ENCODE results near the gene C1GALT1C1L.
"Not testable (repeated sequence)": the region's sequence is repeated elsewhere in the genome, so short reads cannot be mapped to it uniquely, and the experiment has no call there.

The C1GALT1C1L gene

DNA sequence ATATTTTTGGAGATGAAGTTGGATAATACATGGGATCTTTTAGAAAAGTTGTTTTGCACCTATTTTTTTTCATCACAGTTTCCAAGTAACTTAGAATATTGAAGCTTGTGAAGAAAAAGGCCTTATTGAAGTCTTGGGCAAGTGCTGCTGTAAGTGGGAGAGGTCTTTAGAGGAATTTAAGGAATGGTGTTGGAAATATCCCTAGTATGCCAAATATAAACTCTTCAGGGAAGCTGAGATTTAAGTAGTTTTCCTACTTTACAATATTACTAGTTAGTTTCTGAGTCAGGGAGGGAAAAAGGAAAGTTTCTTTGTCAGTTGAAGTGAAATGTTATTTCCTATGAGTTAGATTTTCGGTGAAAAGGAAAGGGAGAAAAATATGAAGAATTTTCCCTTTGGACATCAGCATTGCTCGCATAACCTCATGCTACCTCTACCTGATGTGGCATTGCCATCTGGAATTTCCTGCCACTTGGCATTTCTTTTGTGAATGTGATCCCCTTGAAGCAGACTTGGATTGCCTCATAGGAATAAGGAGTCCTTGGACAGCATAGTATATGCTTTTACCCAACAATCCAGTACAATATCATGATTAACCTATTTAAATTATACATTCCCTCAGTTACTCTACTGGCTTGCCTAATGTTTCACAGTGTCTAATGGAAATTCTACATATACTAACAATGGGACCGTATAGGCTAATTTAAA, 27.1 kb downstream of the C1GALT1C1L start:
- no peak for DNase-seq

DNA sequence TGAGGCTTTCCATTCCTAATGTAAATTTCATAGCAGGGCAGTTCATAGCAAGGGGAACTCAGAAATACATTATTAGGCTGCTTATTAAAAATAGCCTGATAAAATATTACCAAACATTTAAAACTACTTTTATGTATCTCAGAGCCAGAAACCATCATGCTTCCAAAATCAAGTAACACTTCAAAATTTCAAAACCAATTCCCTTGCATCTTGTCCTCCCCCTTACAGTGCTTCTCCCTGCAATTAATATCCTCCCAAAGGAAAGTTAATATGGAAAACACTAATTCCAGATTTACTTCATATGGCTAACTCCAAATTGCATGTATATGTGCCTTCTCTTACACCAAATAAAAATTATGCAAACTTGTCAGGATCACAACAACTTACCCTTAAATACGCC, 32.5 kb downstream of the C1GALT1C1L start:
- DNase-seq = no peak

DNA sequence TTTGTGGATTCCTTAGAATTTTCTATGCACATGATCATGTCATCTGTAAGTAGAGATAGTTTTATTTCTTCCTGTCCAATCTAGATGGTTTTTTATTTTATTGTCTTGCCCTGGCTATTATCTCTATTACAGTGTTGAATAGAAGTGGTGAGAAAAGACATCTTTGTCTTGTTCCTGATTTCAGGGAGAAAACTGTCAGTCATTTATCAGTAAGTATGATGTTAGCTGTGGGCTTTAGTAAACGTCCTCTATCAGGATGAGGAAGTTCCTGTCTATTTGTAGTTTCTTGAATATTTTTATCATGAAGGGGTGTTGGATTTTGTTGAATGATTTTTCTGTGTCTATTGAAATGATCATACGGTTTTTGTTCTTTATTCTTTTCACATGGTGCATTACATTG, 33.9 kb downstream of the C1GALT1C1L start:
- DNase-seq = no peak

DNA sequence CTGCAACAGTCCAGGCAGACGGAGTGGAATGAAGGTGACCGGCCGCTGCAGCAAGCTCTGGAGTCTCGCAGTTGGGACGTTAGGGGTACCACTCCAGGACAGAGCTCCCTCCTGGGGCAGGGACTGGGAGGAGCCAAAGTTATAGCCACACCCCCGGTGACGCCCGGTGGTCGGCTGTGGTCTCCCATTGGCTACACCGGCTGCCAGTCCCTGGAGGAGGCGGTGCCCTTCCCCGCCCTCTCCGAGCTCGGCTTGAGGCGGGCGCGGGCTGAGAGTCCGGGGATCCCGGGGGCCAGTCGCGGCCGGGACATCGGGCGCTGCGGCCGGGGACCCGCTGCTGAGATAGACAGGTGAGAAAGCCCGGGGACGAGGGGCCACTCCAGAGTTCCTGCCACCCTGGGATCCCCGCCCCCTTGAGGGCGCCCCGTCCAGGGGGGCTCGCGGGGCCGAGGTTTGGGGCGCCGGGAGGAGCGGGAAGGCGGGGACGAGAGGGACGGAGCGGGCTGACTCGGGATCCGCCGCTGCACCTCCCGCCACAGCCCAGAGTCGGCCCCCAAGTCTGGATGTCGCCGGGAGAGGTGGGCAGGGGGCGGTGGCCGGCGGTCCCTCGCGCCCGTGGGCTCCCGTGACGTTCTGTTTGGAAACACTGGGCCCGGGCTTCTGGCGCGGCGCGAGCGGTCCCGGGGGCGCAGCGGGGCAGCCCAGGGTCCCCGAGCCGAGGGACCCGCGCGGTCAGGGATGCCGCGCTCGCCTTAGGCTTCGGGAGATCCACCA, 39.0 kb downstream of the C1GALT1C1L start, which contains the start of gene PLEKHH2:
Gene PLEKHH2 (plus strand): TSS at position 231 of the 774 bp plus-strand sequence. CDS start 7,414 bp downstream, outside the sequence.
- peak; percentile 96 for DNase-seq

DNA sequence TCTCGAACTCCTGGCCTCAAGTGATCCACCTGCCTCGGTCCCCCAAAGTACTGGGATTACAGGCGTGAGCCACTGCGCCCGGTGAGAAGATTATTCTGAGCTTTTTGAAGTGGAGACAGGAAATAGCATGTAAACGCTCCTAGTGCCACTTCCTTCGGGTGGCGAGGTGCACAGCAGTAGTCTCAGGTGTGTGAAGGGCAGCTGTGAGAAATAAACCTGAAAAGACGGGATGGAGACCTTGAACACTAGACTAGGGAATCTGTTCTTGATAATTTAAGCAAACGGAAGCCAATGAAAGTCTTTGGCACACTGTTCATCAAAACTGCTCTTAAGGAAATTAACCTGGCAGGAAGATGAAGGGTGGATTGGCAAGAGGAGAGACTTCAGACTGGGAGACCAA, 39.6 kb downstream of the C1GALT1C1L start:
- DNase-seq = no peak

DNA sequence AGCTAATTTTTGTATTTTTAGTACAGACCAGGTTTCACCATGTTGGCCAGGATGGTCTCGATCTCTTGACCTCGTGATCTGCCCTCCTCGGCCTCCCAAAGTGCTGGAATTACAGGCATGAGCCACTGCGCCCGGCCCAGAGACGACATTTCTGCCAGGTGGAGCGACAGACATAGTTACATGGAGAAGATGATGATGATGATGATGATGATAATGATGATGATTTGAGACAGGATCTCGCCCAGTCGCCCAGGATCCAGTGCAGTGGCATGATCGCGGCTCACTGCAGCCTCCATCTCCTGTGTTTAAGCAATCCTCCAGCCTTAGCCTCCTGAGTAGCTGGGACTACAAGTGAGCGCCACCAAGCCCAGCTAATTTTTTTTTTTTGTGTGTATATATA, 40.1 kb downstream of the C1GALT1C1L start:
- not testable (repeated sequence) for DNase-seq

DNA sequence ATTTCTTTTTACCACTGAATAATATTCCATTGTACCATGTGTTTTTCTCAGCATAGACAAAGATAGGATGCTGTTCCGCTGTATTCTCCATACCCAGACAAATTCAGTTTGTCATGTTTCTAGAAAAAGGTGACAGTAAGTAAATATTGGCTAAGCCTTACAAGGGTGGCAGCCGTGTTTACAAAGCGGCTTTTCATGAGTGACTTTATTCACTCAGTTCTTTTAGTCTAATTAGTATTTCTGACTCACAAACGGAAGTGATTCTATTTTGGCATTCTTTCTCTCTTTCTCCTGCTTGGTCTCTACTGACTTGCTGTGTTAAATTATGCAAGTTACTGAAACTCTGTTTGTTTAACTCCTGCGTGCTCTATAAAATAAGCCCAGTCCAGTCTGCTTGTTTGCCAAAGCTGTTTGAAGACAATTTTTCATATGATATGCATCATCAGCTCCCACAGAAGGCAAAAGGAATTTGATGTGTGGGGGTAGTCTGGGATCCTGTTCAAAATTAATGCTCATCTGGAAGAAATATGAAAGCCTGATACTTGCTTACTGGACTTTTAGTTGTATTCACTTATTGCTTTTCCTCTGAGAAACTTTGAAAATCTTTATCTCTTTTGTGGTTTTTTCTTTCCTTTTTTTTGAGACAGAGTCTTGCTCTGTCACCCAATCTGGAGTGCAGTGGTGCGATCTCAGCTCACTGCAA, 41.5 kb downstream of the C1GALT1C1L start:
- no peak for DNase-seq

DNA sequence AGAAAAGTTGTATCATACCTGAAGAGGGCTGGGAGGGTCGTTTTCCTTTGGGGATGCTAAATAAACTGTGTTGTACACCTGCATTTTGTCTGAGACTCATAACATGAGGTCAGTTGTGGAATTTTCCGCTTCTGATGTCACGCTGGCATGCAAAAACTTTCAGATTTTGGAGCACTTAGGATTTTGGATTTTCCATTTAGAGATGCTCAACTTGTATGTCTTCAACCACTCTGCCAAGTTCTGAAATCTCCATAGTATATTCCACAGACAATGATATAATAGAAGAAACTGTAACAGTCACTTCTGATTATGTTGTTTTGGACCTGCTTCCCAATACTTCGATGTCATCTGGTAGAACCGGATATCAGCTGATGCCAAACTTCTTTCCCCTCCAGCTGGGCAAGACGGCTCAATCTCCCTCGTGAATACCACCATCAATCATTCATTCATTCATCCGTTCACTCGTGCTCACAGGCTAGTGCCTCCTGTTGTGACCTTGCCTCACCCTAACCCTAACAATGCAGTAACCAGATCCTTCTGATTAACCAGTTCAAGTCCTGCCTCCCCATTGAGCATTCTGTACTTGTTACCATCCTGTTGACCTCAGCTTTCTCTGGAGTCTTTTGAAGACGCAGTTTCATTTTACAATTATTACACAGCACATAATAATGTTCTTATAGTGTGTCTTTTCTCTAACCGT, 44.5 kb downstream of the C1GALT1C1L start:
- DNase-seq = no peak
